Lung (tissue), 12 donors: Measurements from ENCODE around the gene C4orf17. TPM values are rescaled to one million over a fixed set of nuclear protein-coding genes. Genes with fewer than 3 reads are reported as not detected.

Experiments
- ATAC-seq: fragments of 200-7000 bp; cut with Tn5 transposase; one replicate; pipeline ENCODE4 v1.9.1; 2020; ENCODE audit warnings: moderate number of reproducible peaks; ENCODE audit not compliant: insufficient read depth, low FRiP score
- DNase-seq, 3 donors: peaks; one replicate each; pipeline ENCODE4 v3.0.0-alpha.2; 2013 to 2017
- H3K27ac ChIP-seq, 2 donors: one replicate each; pipeline ENCODE4 v1.5.1; 2013; ENCODE audit warnings: mild to moderate bottlenecking in 2 of 2, moderate library complexity in 2 of 2, control low read depth in 1 of 2, inconsistent platforms in 1 of 2, low read depth in 1 of 2, low read length in 1 of 2
- H3K27me3 ChIP-seq, 3 donors: one replicate each; pipeline ENCODE4 v1.5.1; 2013; ENCODE audit warnings: low read length in 2 of 3; ENCODE audit not compliant: control insufficient read depth in 3 of 3, insufficient read depth in 3 of 3
- H3K36me3 ChIP-seq, 4 donors: one replicate each; pipeline ENCODE4 v1.5.1; 2013; ENCODE audit warnings: low read length in 4 of 4, mild to moderate bottlenecking in 1 of 4, moderate library complexity in 1 of 4; ENCODE audit not compliant: control insufficient read depth in 4 of 4, insufficient read depth in 4 of 4
- H3K4me1 ChIP-seq, 5 donors: one replicate each; pipeline ENCODE4 v1.5.1; 2013; ENCODE audit warnings: low read length in 5 of 5, mild to moderate bottlenecking in 2 of 5, moderate library complexity in 1 of 5; ENCODE audit not compliant: control insufficient read depth in 5 of 5, insufficient read depth in 5 of 5
- H3K4me3 ChIP-seq: one replicate; pipeline ENCODE4 v1.5.1; 2013; ENCODE audit warnings: mild to moderate bottlenecking, control low read depth, moderate library complexity
- H3K9ac ChIP-seq, 2 donors: one replicate each; pipeline ENCODE4 v1.5.1; 2013; ENCODE audit warnings: low read length in 2 of 2, control low read depth in 1 of 2; ENCODE audit not compliant: insufficient read depth in 1 of 2
- H3K9me3 ChIP-seq, 4 donors: one replicate each; pipeline ENCODE4 v1.5.1; 2013; ENCODE audit warnings: low read length in 3 of 4, mild to moderate bottlenecking in 1 of 4, moderate library complexity in 1 of 4; ENCODE audit not compliant: control insufficient read depth in 4 of 4, insufficient read depth in 3 of 4
- WGBS, 2 donors: extraction: QIAGEN DNeasy Blood & Tissue Kit; methylation state at CpG; one replicate each; pipeline ENCODE4 v1.1.7; 2013; 5-methylcytosine and 5-hydroxymethylcytosine counted together
- polyA plus RNA-seq, 2 donors: library from polyadenylated mRNA; stranded (reverse); fragments of 200-250 nt; gene quantifications; one replicate each; pipeline ENCODE4 v1.2.1, GENCODE V29; 2013
- total RNA-seq, 2 donors: library from RNA; depleted of rRNA in 1 of 2; stranded (reverse); fragments of >200 nt in 1 of 2; gene quantifications; one replicate each; pipeline ENCODE4 v1.2.1, GENCODE V29; 2014 to 2021
- TF ChIP-seq, protein P1 (sequence below): IDR thresholded peaks from 2 replicates; pipeline ENCODE4 v1.5.1; 2012; ENCODE audit warnings: mild to moderate bottlenecking; ENCODE audit errors: control extremely low read depth, extremely low read depth
- donor health status: control.
- donor health status: control.
- donor health status: Bipolar disorder and iron deficiency.
- donor health status: healthy.
- donor health status: DM: yes; HTN: yes; CAD: no.

Gene C4orf17
- total and polyA plus RNA-seq, 4 donors, result not detected

DNA sequence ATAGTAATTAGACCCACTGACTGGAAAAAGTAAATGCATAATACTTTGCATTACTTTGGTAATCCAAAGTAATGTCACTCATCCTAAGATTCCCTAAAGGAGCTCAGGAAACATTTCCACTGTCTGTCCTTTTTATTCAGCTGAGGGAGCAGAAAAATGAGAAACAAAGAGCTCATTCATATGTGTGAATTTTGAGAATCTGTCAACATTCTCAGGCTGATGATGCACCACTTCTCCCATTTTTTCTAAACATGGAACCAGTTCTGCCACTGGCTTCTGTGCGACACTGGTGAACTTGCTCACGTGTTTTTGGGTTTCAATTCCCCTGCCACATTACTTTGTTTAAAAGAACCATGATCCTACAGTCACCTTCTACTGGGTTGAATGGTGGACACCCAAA, 47.3 kb upstream of the C4orf17 start:
- Histone ChIP-seq H3K36me3 (no peaks in the 10 kb centered on the region), H3K27ac (no peak overlapping the region), H3K4me1 (no peaks in the 10 kb centered on the region), H3K4me3 (no peak overlapping the region), H3K9ac (no peak overlapping the region), H3K9me3 (peaks cover 0 to 1% (median 0%) of the 10 kb centered on the region in 4 donors), H3K27me3 (no peaks in the 10 kb centered on the region)
- DNase-seq (no peak), ATAC-seq (no peak)
- TF ChIP-seq, protein P1, sequence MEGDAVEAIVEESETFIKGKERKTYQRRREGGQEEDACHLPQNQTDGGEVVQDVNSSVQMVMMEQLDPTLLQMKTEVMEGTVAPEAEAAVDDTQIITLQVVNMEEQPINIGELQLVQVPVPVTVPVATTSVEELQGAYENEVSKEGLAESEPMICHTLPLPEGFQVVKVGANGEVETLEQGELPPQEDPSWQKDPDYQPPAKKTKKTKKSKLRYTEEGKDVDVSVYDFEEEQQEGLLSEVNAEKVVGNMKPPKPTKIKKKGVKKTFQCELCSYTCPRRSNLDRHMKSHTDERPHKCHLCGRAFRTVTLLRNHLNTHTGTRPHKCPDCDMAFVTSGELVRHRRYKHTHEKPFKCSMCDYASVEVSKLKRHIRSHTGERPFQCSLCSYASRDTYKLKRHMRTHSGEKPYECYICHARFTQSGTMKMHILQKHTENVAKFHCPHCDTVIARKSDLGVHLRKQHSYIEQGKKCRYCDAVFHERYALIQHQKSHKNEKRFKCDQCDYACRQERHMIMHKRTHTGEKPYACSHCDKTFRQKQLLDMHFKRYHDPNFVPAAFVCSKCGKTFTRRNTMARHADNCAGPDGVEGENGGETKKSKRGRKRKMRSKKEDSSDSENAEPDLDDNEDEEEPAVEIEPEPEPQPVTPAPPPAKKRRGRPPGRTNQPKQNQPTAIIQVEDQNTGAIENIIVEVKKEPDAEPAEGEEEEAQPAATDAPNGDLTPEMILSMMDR, result no peak
- 78 to 79% methylated on average over 2 of the region's 2 CpGs for WGBS, 2 donors

- H3K27me3 ChIP-seq, result no peaks in the 10 kb centered on the region
- no peak for DNase-seq
- no peak overlapping the region for H3K9ac ChIP-seq
- 65 to 72% methylated on average over 2 of the region's 2 CpGs for WGBS, 2 donors
- no peaks in the 10 kb centered on the region for H3K9me3 ChIP-seq
- H3K4me3 ChIP-seq, result no peak overlapping the region
- H3K36me3 ChIP-seq, result no peaks in the 10 kb centered on the region
- H3K4me1 ChIP-seq, result no peaks in the 10 kb centered on the region
- no peak for ATAC-seq
- TF ChIP-seq, protein P1, result no peak
- H3K27ac ChIP-seq, result no peak overlapping the region
Measured at GRCh38 chr4:99467887-99468286, 42.9 kb upstream of the C4orf17 start.

DNA sequence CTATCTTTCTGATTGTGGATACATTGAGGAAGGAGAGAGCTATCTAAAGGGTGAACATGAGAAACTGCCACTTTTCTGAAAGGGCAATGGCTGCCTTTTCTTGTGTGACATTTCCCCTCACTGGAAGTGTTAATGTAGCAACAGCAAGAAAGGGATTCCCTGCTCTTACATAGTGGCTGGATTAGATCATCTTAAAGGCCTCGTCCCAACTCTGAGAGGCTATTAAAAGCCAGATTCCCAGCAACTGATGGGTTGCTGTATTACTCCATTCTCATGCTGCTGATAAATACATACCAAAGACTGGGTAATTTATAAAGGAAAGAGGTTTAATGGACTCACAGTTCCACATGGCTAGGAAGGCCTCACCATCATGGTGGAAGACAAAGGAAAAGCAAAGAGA, 41.9 kb upstream of the C4orf17 start:
- DNase-seq (no peak), ATAC-seq (no peak)
- Histone ChIP-seq H3K36me3 (no peaks in the 10 kb centered on the region), H3K9me3 (no peaks in the 10 kb centered on the region), H3K4me1 (no peaks in the 10 kb centered on the region), H3K27me3 (no peaks in the 10 kb centered on the region), H3K4me3 (no peak overlapping the region), H3K9ac (no peak overlapping the region), H3K27ac (no peak overlapping the region)
- 83 to 85% methylated on average over 1 of the region's 1 CpG for WGBS, 2 donors
- TF ChIP-seq, protein P1, result no peak

DNA sequence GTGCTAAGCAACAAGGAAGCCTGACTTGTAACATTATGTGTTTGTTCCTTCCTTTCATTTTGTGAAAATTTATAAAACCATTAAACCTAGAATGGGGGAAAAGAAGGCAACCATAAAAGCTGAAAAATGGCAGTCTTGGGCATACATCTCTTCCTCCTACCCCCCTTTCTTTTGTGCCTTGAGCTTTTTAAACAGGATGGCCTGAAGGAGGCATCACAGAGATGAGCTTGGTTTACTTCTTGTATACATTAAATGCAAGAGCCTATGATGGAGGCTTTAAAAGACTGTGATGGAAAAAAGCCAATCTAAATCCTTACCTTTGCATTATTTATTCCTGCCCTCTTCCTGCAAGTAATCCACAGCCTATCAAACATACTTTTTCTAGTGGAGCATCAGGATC, 39.5 kb upstream of the C4orf17 start:
- Histone ChIP-seq H3K4me3 (no peak overlapping the region), H3K27ac (no peak overlapping the region), H3K27me3 (no peaks in the 10 kb centered on the region), H3K4me1 (no peaks in the 10 kb centered on the region), H3K9ac (no peak overlapping the region), H3K36me3 (no peaks in the 10 kb centered on the region), H3K9me3 (no peaks in the 10 kb centered on the region)
- DNase-seq (no peak), ATAC-seq (no peak)
- TF ChIP-seq, protein P1, result no peak
